CD14-positive monocyte (primary cell): ENCODE data around the gene PSMD1. TPM values are rescaled to one million over a fixed set of nuclear protein-coding genes. Genes with fewer than 3 reads are reported as not detected.

Source experiments
- DNase-seq, 3 donors: peaks; one replicate each; pipeline ENCODE4 v3.0.0-alpha.2; 2011 to 2022
- H2AFZ ChIP-seq: 2 replicates; pipeline ENCODE4 v1.6.0; 2012; ENCODE audit warnings: mild to moderate bottlenecking, low read depth, low read length, inconsistent platforms; ENCODE audit not compliant: insufficient read depth, poor library complexity, severe bottlenecking
- H3K27ac ChIP-seq, 2 donors: 1 replicate in 1 of 2; 2 replicates in 1 of 2; pipeline ENCODE4 v1.5.1; 2012 to 2013; ENCODE audit warnings: low read length in 2 of 2, control low read depth in 1 of 2, inconsistent platforms in 1 of 2, low read depth in 1 of 2, mild to moderate bottlenecking in 1 of 2
- H3K27me3 ChIP-seq, 2 donors: one replicate each; pipeline versions ENCODE4 v1.6.0 to v1.6.1; 2011 to 2013; ENCODE audit warnings: low read length in 2 of 2; ENCODE audit not compliant: control insufficient read depth in 2 of 2, insufficient read depth in 2 of 2
- H3K36me3 ChIP-seq, 2 donors: replicated peaks in 1 of 2; 1 replicate in 1 of 2; 2 replicates in 1 of 2; pipeline versions ENCODE4 v1.5.1 to v1.6.1; 2012 to 2013; ENCODE audit warnings: low read length in 2 of 2, control low read depth in 1 of 2, inconsistent platforms in 1 of 2, mild to moderate bottlenecking in 1 of 2; ENCODE audit not compliant: insufficient read depth in 2 of 2, control insufficient read depth in 1 of 2
- H3K4me1 ChIP-seq, 2 donors: 1 replicate in 1 of 2; 2 replicates in 1 of 2; pipeline versions ENCODE4 v1.5.1 to v1.6.1; 2012 to 2013; ENCODE audit warnings: low read length in 2 of 2, control low read depth in 1 of 2, inconsistent platforms in 1 of 2, mild to moderate bottlenecking in 1 of 2, moderate library complexity in 1 of 2; ENCODE audit not compliant: insufficient read depth in 2 of 2, control insufficient read depth in 1 of 2
- H3K4me2 ChIP-seq: replicated peaks from 2 replicates; pipeline ENCODE3; 2012; ENCODE audit warnings: low read length, moderate library complexity, mild to moderate bottlenecking; ENCODE audit not compliant: poor library complexity, severe bottlenecking; ENCODE audit errors: extremely low read depth
- H3K4me3 ChIP-seq, 3 experiments: fragments of 200-600 bp in 1 of 3; sonication (generic) in 1 of 3; replicated peaks in 1 of 3; 1 replicate in 2 of 3; 2 replicates in 1 of 3; pipeline ENCODE4 v1.5.1; 2011 to 2013; ENCODE audit warnings: low read length in 3 of 3, mild to moderate bottlenecking in 3 of 3, control low read depth in 2 of 3, low read depth in 2 of 3, inconsistent platforms in 1 of 3, moderate library complexity in 1 of 3
- H3K79me2 ChIP-seq: 2 replicates; pipeline ENCODE4 v1.6.0; 2012; ENCODE audit warnings: mild to moderate bottlenecking, control low read depth, inconsistent platforms, low read length, moderate library complexity; ENCODE audit not compliant: insufficient read depth
- H3K9ac ChIP-seq: 2 replicates; pipeline ENCODE4 v1.6.0; 2017; ENCODE audit warnings: low read length, mild to moderate bottlenecking; ENCODE audit not compliant: insufficient read depth, poor library complexity, severe bottlenecking
- H3K9me3 ChIP-seq, 2 donors: replicated peaks in 1 of 2; 1 replicate in 1 of 2; 2 replicates in 1 of 2; pipeline versions ENCODE4 v1.5.1 to v1.6.1; 2012 to 2013; ENCODE audit warnings: low read length in 2 of 2, control low read depth in 1 of 2; ENCODE audit not compliant: control insufficient read depth in 1 of 2, insufficient read depth in 1 of 2
- H4K20me1 ChIP-seq: 2 replicates; pipeline ENCODE4 v1.6.0; 2012; ENCODE audit warnings: mild to moderate bottlenecking, low read length, control low read depth, moderate library complexity; ENCODE audit not compliant: insufficient read depth
- H3K27ac Mint-ChIP-seq, 7 donors: one replicate each; pipeline ENCODE4 v1.8.0; 2020; ENCODE audit warnings: mild to moderate bottlenecking in 7 of 7, mixed read lengths in 7 of 7, moderate library complexity in 6 of 7, inconsistent platforms in 2 of 7
- H3K27me3 Mint-ChIP-seq, 3 donors: one replicate each; pipeline ENCODE4 v1.8.0; 2021 to 2022; ENCODE audit warnings: low read depth in 3 of 3, mild to moderate bottlenecking in 3 of 3, mixed read lengths in 3 of 3, moderate library complexity in 3 of 3, inconsistent platforms in 1 of 3
- H3K36me3 Mint-ChIP-seq, 2 donors: one replicate each; pipeline ENCODE4 v1.8.0; 2020; ENCODE audit warnings: mixed read lengths in 2 of 2, inconsistent platforms in 1 of 2, mild to moderate bottlenecking in 1 of 2
- H3K4me1 Mint-ChIP-seq: one replicate; pipeline ENCODE4 v1.8.0; 2020; ENCODE audit warnings: mild to moderate bottlenecking, mixed read lengths
- H3K4me3 Mint-ChIP-seq, 2 donors: one replicate each; pipeline ENCODE4 v1.8.0; 2020; ENCODE audit warnings: mild to moderate bottlenecking in 2 of 2, mixed read lengths in 2 of 2, moderate library complexity in 1 of 2
- H3K9me3 Mint-ChIP-seq, 7 donors: one replicate each; pipeline ENCODE4 v1.8.0; 2020 to 2022; ENCODE audit warnings: mixed read lengths in 7 of 7, mild to moderate bottlenecking in 6 of 7, moderate library complexity in 6 of 7, inconsistent platforms in 2 of 7
- CTCF ChIP-seq: fragments of 200-600 bp; IDR thresholded peaks from one replicate; pipeline ENCODE4 v1.8.0; 2022; ENCODE audit warnings: antibody characterized with exemption, mild to moderate bottlenecking
- WGBS: methylation state at CpG from one replicate; pipeline ENCODE4 v1.1.5; 2013; ENCODE audit warnings: missing lambda C conversion rate; ENCODE audit not compliant: insufficient coverage; 5-methylcytosine and 5-hydroxymethylcytosine counted together
- intact Hi-C, 2 donors: fragments of 100-400 bp; cut with micrococcal nuclease; formaldehyde crosslinking; loops; one replicate each; pipeline versions ENCODE4 v1.15.0 to v1.15.1; 2023
- polyA plus RNA-seq, 3 donors: library from polyadenylated mRNA; depleted of rRNA in 1 of 3; unstranded in 2 of 3; stranded (reverse) in 1 of 3; fragments of 300-500 nt in 2 of 3; fragments of >200 nt in 1 of 3; fragmentation: Illumina TruSeq in 2 of 3; gene quantifications; 1 replicate in 2 of 3; 2 replicates in 1 of 3; pipeline ENCODE4 v1.2.3, GENCODE V29; 2012 to 2021

The PSMD1 gene
- polyA plus RNA-seq, 3 donors, result 23.5 to 53.9 (median 37.7) TPM

GRCh38 chr2:231144896-231145295, 88.2 kb downstream of the PSMD1 start:
- no peak overlapping the region for H3K9ac ChIP-seq
- H3K4me2 ChIP-seq, result no peak overlapping the region
- H3K27ac ChIP-seq, result no peak overlapping the region
- H4K20me1 ChIP-seq, result no peaks in the 10 kb centered on the region
- Mint-ChIP-seq H3K36me3 (peaks cover 44 to 61% of the 10 kb centered on the region in 2 donors), H3K9me3 (no peaks in the 10 kb centered on the region), H3K4me3 (no peak overlapping the region), H3K27me3 (peaks cover 1 to 3% (median 1%) of the 10 kb centered on the region in 3 donors), H3K4me1 (no peaks in the 10 kb centered on the region), H3K27ac (no peak overlapping the region)
- DNase-seq, result no peak
- no peaks in the 10 kb centered on the region for H3K4me1 ChIP-seq
- H3K36me3 ChIP-seq, result peaks cover 35 to 81% of the 10 kb centered on the region in 2 donors
- no peaks in the 10 kb centered on the region for H3K27me3 ChIP-seq
- no peak overlapping the region for H3K4me3 ChIP-seq
- intact Hi-C loops, result no loop called here
- no peak for TF ChIP-seq CTCF
- WGBS, result no CpG with 5 or more reads among the region's 6 CpGs
- H3K9me3 ChIP-seq, result no peaks in the 10 kb centered on the region
- H2AFZ ChIP-seq, result no peak overlapping the region
- no peaks in the 10 kb centered on the region for H3K79me2 ChIP-seq

- Histone ChIP-seq H3K9me3 (no peaks in the 10 kb centered on the region), H3K9ac (no peak overlapping the region), H3K4me2 (no peak overlapping the region), H2AFZ (no peak overlapping the region), H3K27ac (no peak overlapping the region), H4K20me1 (no peaks in the 10 kb centered on the region), H3K27me3 (no peaks in the 10 kb centered on the region), H3K36me3 (peaks cover 34 to 80% of the 10 kb centered on the region in 2 donors), H3K79me2 (no peaks in the 10 kb centered on the region), H3K4me3 (no peak overlapping the region), H3K4me1 (no peaks in the 10 kb centered on the region)
- no peak for TF ChIP-seq CTCF
- WGBS, result 100% methylated on average over 1 of the region's 2 CpGs
- Mint-ChIP-seq H3K36me3 (peaks cover 50 to 58% of the 10 kb centered on the region in 2 donors), H3K4me1 (no peaks in the 10 kb centered on the region), H3K27me3 (peaks cover 0 to 1% (median 0%) of the 10 kb centered on the region in 3 donors), H3K27ac (no peak overlapping the region), H3K9me3 (no peaks in the 10 kb centered on the region), H3K4me3 (no peak overlapping the region)
- no peak for DNase-seq
- intact Hi-C loops, result no loop called here
These were observed 90.0 kb downstream of the PSMD1 start for GRCh38 chr2:231146665-231147064.
